Epithelial cell of esophagus (primary cell): Measurements from ENCODE around the gene PDE11A.

Source experiments
- DNase-seq: peaks from one replicate; pipeline ENCODE4 v3.0.0; 2010; ENCODE audit warnings: low read depth
- H3K4me3 ChIP-seq: 2 replicates; pipeline ENCODE4 v1.5.1; 2011; ENCODE audit warnings: mild to moderate bottlenecking, low read length, control low read depth
- TF ChIP-seq, protein P1 (sequence below): IDR thresholded peaks from 2 replicates; pipeline ENCODE4 v1.5.1; 2011; ENCODE audit warnings: low read depth, mild to moderate bottlenecking, low read length, control low read depth, inconsistent platforms; ENCODE audit not compliant: insufficient read depth; ENCODE audit errors: missing control alignments

The PDE11A gene

DNA sequence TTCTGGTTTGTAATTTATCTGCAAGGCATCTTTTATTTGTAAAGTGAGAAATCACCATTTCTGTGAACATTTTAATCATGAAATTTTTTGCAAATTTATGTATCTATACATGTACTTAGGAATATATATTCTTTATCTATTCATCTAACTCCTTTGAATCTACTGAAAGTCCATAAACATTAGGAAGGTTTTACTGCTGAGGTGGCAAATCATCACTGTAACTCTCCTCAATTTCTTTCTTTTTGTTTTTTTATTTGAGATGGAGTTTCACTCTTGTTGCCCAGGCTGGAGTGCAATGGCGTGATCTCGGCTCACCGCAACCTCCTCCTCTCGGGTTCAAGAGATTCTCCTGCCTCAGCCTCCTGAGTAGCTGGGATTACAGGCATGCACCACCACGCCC, 383.7 kb downstream of the PDE11A start:
- no peak overlapping the region for H3K4me3 ChIP-seq
- DNase-seq: no peak
- TF ChIP-seq, protein P1, sequence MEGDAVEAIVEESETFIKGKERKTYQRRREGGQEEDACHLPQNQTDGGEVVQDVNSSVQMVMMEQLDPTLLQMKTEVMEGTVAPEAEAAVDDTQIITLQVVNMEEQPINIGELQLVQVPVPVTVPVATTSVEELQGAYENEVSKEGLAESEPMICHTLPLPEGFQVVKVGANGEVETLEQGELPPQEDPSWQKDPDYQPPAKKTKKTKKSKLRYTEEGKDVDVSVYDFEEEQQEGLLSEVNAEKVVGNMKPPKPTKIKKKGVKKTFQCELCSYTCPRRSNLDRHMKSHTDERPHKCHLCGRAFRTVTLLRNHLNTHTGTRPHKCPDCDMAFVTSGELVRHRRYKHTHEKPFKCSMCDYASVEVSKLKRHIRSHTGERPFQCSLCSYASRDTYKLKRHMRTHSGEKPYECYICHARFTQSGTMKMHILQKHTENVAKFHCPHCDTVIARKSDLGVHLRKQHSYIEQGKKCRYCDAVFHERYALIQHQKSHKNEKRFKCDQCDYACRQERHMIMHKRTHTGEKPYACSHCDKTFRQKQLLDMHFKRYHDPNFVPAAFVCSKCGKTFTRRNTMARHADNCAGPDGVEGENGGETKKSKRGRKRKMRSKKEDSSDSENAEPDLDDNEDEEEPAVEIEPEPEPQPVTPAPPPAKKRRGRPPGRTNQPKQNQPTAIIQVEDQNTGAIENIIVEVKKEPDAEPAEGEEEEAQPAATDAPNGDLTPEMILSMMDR: no peak

DNA sequence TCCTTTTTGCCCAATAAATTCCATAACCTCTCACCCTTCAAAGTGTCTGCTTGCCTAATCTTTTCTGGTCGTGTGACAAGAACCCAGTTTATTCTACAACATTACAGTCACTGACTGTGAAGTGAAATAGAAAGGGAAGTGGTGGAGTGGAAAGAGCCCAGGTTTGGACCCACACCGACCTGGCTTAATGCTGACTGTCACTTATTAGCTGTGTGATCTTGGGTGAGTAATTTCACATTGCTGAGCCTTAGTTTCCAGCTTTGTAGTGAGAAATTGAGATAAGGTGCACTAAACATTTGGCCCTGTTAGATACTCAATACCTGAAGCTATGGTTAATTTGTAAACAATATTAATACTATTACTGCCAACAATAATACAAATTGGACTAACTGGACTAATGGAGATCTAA, 388.9 kb downstream of the PDE11A start:
- H3K4me3 ChIP-seq: no peak overlapping the region
- TF ChIP-seq, protein P1: no peak
- no peak for DNase-seq

DNA sequence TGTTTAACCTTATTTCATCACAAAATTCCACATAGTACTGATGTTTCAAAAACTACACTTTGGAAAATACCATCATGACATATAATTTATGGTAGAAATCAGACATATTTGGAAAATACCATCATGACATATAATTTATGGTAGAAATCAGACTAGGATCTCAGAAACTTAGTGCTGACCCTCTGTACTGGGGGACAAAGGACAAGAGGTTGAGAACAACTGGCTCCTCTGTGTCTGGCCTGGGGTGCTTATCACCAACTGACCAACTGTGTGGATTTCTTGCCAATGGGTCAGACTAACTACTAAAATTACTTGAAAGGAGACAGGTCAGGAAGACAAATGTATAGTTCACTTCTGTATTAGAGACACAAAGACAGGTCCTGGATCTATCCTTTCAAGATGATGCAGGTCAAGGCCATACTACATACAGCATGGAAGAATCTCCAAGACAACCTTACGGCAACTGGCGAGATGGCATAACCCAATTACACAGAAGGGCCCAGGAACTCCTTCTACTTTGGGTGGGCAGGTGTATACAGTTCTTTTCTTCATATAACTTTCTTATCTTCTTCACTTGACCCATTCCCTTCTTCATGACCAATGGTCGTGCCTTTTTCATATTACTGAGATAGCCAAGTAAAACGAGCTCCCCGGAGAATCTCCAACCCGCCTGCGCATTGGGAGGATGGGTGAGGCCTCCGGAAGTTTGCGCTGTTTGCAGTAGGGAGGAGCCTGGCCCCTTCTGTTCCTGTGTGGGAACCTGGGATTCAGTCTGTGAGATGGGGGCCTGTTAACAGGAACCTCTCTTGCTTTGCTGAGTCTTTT, 389.5 kb downstream of the PDE11A start:
- TF ChIP-seq, protein P1: no peak
- no peak overlapping the region for H3K4me3 ChIP-seq

DNA sequence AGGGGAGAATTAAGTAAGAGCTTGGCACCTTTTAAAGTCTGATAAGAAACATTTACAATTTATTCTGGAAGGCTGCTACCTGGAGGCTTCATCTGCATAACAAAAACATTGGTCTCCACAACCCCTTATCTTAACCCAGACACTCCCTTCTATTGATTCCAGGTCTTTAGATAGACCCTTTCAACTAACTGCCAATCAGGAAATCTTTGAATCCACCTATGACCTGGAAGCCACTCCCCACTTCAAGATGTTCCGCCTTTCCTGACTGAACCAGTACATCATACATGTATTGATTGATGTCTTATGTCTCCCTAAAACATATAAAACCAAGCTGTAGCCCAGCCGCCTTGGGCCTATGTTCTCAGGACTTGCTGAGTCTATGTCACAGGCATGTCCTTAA, 390.6 kb downstream of the PDE11A start:
- no peak for DNase-seq
- H3K4me3 ChIP-seq: no peak overlapping the region
- TF ChIP-seq, protein P1: no peak

More for the DNA sequence above, 389.5 kb downstream of the PDE11A start:
- no peak for DNase-seq

DNA sequence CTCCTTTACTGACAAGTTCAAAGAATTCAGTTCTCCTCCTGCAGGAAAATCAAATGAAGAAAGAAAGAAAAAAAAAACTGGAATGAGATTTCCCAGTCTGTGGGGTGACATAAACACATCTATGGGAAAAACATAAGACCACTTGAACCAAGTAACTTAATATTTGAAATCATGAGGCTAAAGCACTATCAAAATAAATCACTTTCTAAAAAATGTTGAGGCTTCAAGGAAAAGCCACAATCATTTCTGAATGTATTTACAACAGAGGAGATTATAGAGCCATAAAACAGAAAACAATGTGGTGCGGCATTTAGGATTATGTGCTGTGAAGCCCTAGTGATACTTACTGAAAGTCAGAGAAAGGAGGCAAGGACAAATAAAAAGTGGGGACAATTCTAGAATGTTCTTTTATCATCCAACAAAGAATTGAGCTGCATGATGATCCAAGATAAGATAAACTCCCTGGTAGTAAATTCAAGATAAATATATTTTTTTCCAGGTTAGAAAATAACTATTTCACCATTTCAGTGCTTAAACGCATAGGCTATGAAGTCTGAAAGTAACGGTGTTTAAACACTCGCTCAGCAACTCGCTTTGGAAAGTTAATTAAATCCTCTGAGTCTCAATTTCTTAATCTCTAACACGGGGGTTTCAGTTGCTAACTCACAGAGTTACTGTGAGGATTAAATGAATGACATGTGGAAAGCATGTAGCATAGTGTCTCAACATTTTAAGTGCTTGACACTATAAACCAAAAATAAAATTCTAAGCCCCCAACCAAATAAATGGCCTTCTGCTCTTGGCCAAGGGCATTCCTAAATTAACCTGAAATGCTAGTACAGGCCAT, 391.5 kb downstream of the PDE11A start:
- DNase-seq: no peak
- TF ChIP-seq, protein P1: no peak
- no peak overlapping the region for H3K4me3 ChIP-seq

DNA sequence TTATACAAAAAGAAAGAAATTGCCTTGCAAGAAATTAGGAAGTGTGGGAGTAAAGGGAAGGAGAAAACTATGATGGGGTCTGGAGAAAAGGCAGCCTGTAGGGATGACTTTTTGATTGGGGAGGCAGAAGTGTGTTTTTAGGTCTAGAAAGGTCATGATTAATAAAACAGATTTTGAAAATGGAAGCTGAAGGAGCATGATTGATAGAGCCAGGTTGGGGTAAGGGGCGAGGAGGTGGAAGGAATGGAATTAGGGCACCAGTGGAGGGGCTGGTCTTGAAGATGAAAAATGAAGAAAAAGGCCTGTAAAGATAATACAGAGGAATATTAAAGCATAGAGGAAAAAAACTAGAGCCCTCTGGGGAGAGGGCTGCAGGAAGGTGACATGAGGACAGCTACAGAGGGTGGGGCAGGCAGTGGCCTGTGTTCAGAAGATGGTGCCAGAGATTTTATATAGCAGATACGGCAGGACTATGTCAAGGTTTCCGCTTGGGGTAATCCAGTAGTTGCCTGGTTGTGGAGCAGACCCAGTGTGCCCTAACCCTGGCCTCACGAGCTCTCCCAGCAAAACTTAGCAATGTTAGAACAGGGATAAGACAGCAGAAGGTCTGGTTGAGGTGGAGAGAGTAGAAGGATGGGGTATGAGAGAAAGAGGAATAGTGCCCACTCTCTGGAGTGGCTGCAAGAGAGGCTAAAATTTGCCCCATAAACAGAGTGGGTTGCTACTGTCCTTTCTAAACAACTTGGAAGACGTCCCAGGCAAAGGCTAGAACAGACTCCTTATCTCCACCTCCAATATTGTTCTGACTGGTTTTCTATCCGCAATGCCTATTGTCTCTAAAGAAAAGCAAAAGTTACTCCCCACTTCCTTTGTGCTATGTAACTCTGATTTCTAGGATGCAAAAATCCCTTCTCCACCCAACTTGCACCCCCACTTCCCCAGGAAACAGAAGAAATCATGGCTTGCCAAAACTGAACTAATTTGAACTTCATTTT, 392.7 kb downstream of the PDE11A start:
- TF ChIP-seq, protein P1: no peak
- H3K4me3 ChIP-seq: no peak overlapping the region
- no peak for DNase-seq
